H1 (cell line): Measurements from ENCODE around the gene DYNLRB2. TPM values are rescaled to one million over a fixed set of nuclear protein-coding genes. Genes with fewer than 3 reads are reported as not detected.

Experiments
- CTCF ChIA-PET: fragments of 300-600 bp; sonication (Branson Sonifier 250); formaldehyde crosslinking; loops from one replicate; lab custom pipeline; 2021; ENCODE audit not compliant: partially characterized antibody; lab: Charles Lee
- POLR2A ChIA-PET: fragments of 300-600 bp; sonication (Branson Sonifier 250); formaldehyde crosslinking; loops from one replicate; lab custom pipeline; 2021; ENCODE audit warnings: inconsistent platforms; ENCODE audit not compliant: partially characterized antibody; lab: Charles Lee
- DNase-seq, 2 experiments: peaks; one replicate each; pipeline versions ENCODE4 v3.0.0 to v3.0.0-alpha.2; 2010 to 2022; ENCODE audit warnings: low spot score in 2 of 2, low read depth in 1 of 2, mixed read lengths in 1 of 2
- FAIRE-seq: peaks from 2 replicates; lab custom pipeline; 2011; peaks lifted over from hg19 to GRCh38; lab: Jason Lieb, UNC
- H2AFZ ChIP-seq: 2 replicates; pipeline ENCODE4 v1.8.1; 2012; ENCODE audit warnings: low read length, inconsistent platforms
- H2AK5ac ChIP-seq: 2 replicates; pipeline ENCODE4 v1.6.1; 2013; ENCODE audit warnings: low read depth, low read length
- H2BK120ac ChIP-seq: replicated peaks from 2 replicates; pipeline ENCODE3; 2013; ENCODE audit warnings: low read depth, low read length, inconsistent platforms
- H2BK12ac ChIP-seq: 2 replicates; pipeline ENCODE4 v1.6.1; 2013; ENCODE audit warnings: low read depth, low read length
- H2BK15ac ChIP-seq: 2 replicates; pipeline ENCODE4 v1.6.1; 2013; ENCODE audit warnings: low read length
- H2BK20ac ChIP-seq: 2 replicates; pipeline ENCODE4 v1.6.1; 2013; ENCODE audit warnings: low read length
- H2BK5ac ChIP-seq: 2 replicates; pipeline ENCODE4 v1.6.1; 2013; ENCODE audit warnings: low read depth, low read length
- H3K14ac ChIP-seq: 2 replicates; pipeline ENCODE4 v1.6.1; 2013; ENCODE audit warnings: inconsistent platforms; ENCODE audit not compliant: insufficient read length
- H3K18ac ChIP-seq: 2 replicates; pipeline ENCODE4 v1.6.1; 2013; ENCODE audit warnings: low read length; ENCODE audit errors: extremely low read depth
- H3K23ac ChIP-seq: 2 replicates; pipeline ENCODE4 v1.6.1; 2013; ENCODE audit warnings: inconsistent platforms; ENCODE audit not compliant: insufficient read length
- H3K23me2 ChIP-seq: 2 replicates; pipeline ENCODE4 v1.6.1; 2013; ENCODE audit warnings: low read depth, low read length
- H3K27ac ChIP-seq: 2 replicates; pipeline ENCODE4 v1.6.1; 2011; ENCODE audit warnings: low read depth, low read length, inconsistent platforms
- H3K27me3 ChIP-seq, 4 experiments: replicated peaks in 1 of 4; 1 replicate in 1 of 4; 2 replicates in 3 of 4; pipeline versions ENCODE4 v1.6.1 to v1.8.1; 2011 to 2013; ENCODE audit warnings: low read length in 3 of 4, mild to moderate bottlenecking in 3 of 4, inconsistent platforms in 2 of 4, mixed read lengths in 2 of 4, moderate library complexity in 1 of 4; ENCODE audit not compliant: control insufficient read depth in 3 of 4, insufficient read depth in 3 of 4; ENCODE audit errors: extremely low read depth in 1 of 4
- H3K36me3 ChIP-seq, 4 experiments: 2 replicates each; pipeline versions ENCODE4 v1.6.1 to v1.8.1; 2011 to 2013; ENCODE audit warnings: mild to moderate bottlenecking in 4 of 4, low read length in 3 of 4, moderate library complexity in 2 of 4, control low read depth in 1 of 4, inconsistent platforms in 1 of 4; ENCODE audit not compliant: insufficient read depth in 4 of 4, control insufficient read depth in 2 of 4
- H3K4ac ChIP-seq: replicated peaks from 2 replicates; pipeline ENCODE3; 2013; ENCODE audit warnings: low read length, low read depth, mixed read lengths, inconsistent platforms; ENCODE audit not compliant: insufficient read length
- H3K4me1 ChIP-seq, 4 experiments: replicated peaks in 1 of 4; 1 replicate in 1 of 4; 2 replicates in 3 of 4; pipeline versions ENCODE4 v1.6.1 to v1.8.1; 2011 to 2013; ENCODE audit warnings: low read length in 3 of 4, inconsistent platforms in 2 of 4, mixed read lengths in 1 of 4; ENCODE audit not compliant: insufficient read depth in 4 of 4, control insufficient read depth in 3 of 4
- H3K4me2 ChIP-seq, 2 experiments: 2 replicates each; pipeline versions ENCODE4 v1.6.1 to v1.8.1; 2011 to 2013; ENCODE audit warnings: low read depth in 2 of 2, low read length in 2 of 2, control low read depth in 1 of 2, inconsistent platforms in 1 of 2, mild to moderate bottlenecking in 1 of 2; ENCODE audit not compliant: insufficient read depth in 1 of 2
- H3K4me3 ChIP-seq, 4 experiments: fragments of 200-600, 300-600 bp in 1 of 4; sonication (generic), shearing (Covaris generic), sonication (Bioruptor Twin) in 1 of 4; 2 replicates each; pipeline versions ENCODE4 v1.5.1 to v1.8.1; 2011 to 2016; ENCODE audit warnings: low read length in 4 of 4, low read depth in 3 of 4, control low read depth in 2 of 4, inconsistent platforms in 2 of 4, mild to moderate bottlenecking in 2 of 4, mixed read lengths in 1 of 4, moderate library complexity in 1 of 4; ENCODE audit not compliant: insufficient read depth in 2 of 4; ENCODE audit errors: extremely low read depth in 1 of 4
- H3K56ac ChIP-seq: replicated peaks from 2 replicates; pipeline ENCODE3; 2013; ENCODE audit warnings: low read depth, mild to moderate bottlenecking, mixed read lengths, low read length, inconsistent platforms; ENCODE audit not compliant: insufficient read length
- H3K79me1 ChIP-seq: 2 replicates; pipeline ENCODE4 v1.6.1; 2013; ENCODE audit warnings: low read depth, low read length, control low read depth
- H3K79me2 ChIP-seq, 2 experiments: 2 replicates each; pipeline versions ENCODE4 v1.6.1 to v1.8.1; 2012 to 2013; ENCODE audit warnings: low read length in 2 of 2, mild to moderate bottlenecking in 2 of 2, inconsistent platforms in 1 of 2; ENCODE audit not compliant: insufficient read depth in 2 of 2, control insufficient read depth in 1 of 2
- H3K9ac ChIP-seq, 4 experiments: replicated peaks in 1 of 4; 1 replicate in 1 of 4; 2 replicates in 3 of 4; pipeline versions ENCODE4 v1.6.1 to v1.8.1; 2011 to 2013; ENCODE audit warnings: low read depth in 3 of 4, low read length in 3 of 4, control low read depth in 2 of 4, mild to moderate bottlenecking in 2 of 4, moderate library complexity in 2 of 4, inconsistent platforms in 1 of 4; ENCODE audit errors: extremely low read depth in 1 of 4
- H3K9me3 ChIP-seq, 2 experiments: 2 replicates each; pipeline versions ENCODE4 v1.6.1 to v1.8.1; 2012 to 2013; ENCODE audit warnings: mild to moderate bottlenecking in 2 of 2, moderate library complexity in 2 of 2, control low read depth in 1 of 2, inconsistent platforms in 1 of 2, low read depth in 1 of 2, low read length in 1 of 2, mixed read lengths in 1 of 2; ENCODE audit not compliant: insufficient read depth in 2 of 2
- H4K20me1 ChIP-seq, 2 experiments: replicated peaks in 1 of 2; 2 replicates each; pipeline versions ENCODE3 to v1.8.1; 2011 to 2013; ENCODE audit warnings: inconsistent platforms in 2 of 2, low read length in 2 of 2, mild to moderate bottlenecking in 1 of 2; ENCODE audit not compliant: insufficient read depth in 2 of 2, control insufficient read depth in 1 of 2
- H4K5ac ChIP-seq: 2 replicates; pipeline ENCODE4 v1.6.1; 2013; ENCODE audit warnings: low read length, low read depth, mixed read lengths, inconsistent platforms; ENCODE audit not compliant: insufficient read length
- H4K8ac ChIP-seq: 2 replicates; pipeline ENCODE4 v1.8.0; 2013; ENCODE audit warnings: mild to moderate bottlenecking, moderate library complexity, low read length, inconsistent platforms; ENCODE audit not compliant: insufficient read depth; ENCODE audit errors: extremely low read depth
- H4K91ac ChIP-seq: replicated peaks from 2 replicates; pipeline ENCODE3; 2013; ENCODE audit warnings: low read length, mixed read lengths, inconsistent platforms; ENCODE audit not compliant: insufficient read length
- CBX5 ChIP-seq: fragments of 300-800, 300-1000 bp; sonication (generic); IDR thresholded peaks from 2 replicates; pipeline ENCODE4 v1.7.1; 2016; ENCODE audit warnings: antibody characterized with exemption, low read length, low read depth
- CHD1 ChIP-seq: IDR thresholded peaks from 2 replicates; pipeline ENCODE4 v1.6.1; 2012; ENCODE audit warnings: low read depth, low read length, improper control_type of control experiment
- EGR1 ChIP-seq: IDR thresholded peaks from 2 replicates; pipeline ENCODE4 v1.6.1; 2011; ENCODE audit warnings: low read depth, low read length, borderline replicate concordance
- EP300 ChIP-seq, 2 experiments: IDR thresholded peaks; 1 replicate in 1 of 2; 2 replicates in 1 of 2; pipeline ENCODE4 v1.6.1; 2011 to 2012; ENCODE audit warnings: low read depth in 2 of 2, low read length in 2 of 2, mild to moderate bottlenecking in 2 of 2, borderline replicate concordance in 1 of 2, inconsistent platforms in 1 of 2, moderate library complexity in 1 of 2
- GABPA ChIP-seq: IDR thresholded peaks from 2 replicates; pipeline ENCODE4 v1.6.1; 2011; ENCODE audit warnings: mild to moderate bottlenecking, low read length, moderate library complexity, borderline replicate concordance; ENCODE audit not compliant: insufficient read depth
- NANOG ChIP-seq: IDR thresholded peaks from 2 replicates; pipeline ENCODE4 v1.6.1; 2011; ENCODE audit warnings: low read length, low read depth, mild to moderate bottlenecking, inconsistent platforms; ENCODE audit not compliant: insufficient read depth, poor library complexity, severe bottlenecking
- NRF1 ChIP-seq: IDR thresholded peaks from 2 replicates; pipeline ENCODE4 v1.6.1; 2011; ENCODE audit warnings: mild to moderate bottlenecking, low read depth, low read length, improper control_type of control experiment
- POLR2AphosphoS5 ChIP-seq: IDR thresholded peaks from 2 replicates; pipeline ENCODE4 v1.6.1; 2011; ENCODE audit warnings: low read depth, low read length
- POU5F1 ChIP-seq: IDR thresholded peaks from 2 replicates; pipeline ENCODE4 v1.6.1; 2011; ENCODE audit warnings: low read depth, mild to moderate bottlenecking, low read length, moderate library complexity
- TCF12 ChIP-seq: IDR thresholded peaks from 2 replicates; pipeline ENCODE4 v1.6.1; 2011; ENCODE audit warnings: low read depth, mild to moderate bottlenecking, low read length
- YY1 ChIP-seq: IDR thresholded peaks from 2 replicates; pipeline ENCODE4 v1.6.1; 2011; ENCODE audit warnings: low read depth, mild to moderate bottlenecking, low read length
- ZNF274 ChIP-seq: IDR thresholded peaks from 2 replicates; pipeline ENCODE4 v1.7.0; 2012; ENCODE audit warnings: low read length, borderline replicate concordance; ENCODE audit errors: extremely low read depth
- WGBS, 2 experiments: shearing (Covaris generic) in 1 of 2; methylation state at CpG; one replicate each; pipeline versions ENCODE4 v1.1.6 to v1.1.7; 2013 to 2015; ENCODE audit warnings: low lambda C conversion rate in 2 of 2, mixed read lengths in 2 of 2, inconsistent platforms in 1 of 2, low coverage in 1 of 2, missing lambda C conversion rate in 1 of 2; ENCODE audit not compliant: insufficient replicate concordance in 2 of 2, insufficient coverage in 1 of 2, insufficient read length in 1 of 2; ENCODE audit errors: extremely low coverage in 1 of 2, missing lambda C conversion rate in 1 of 2; 5-methylcytosine and 5-hydroxymethylcytosine counted together
- polyA plus RNA-seq, 7 experiments: library from polyadenylated mRNA; depleted of rRNA in 3 of 7; stranded (reverse) in 5 of 7; unstranded in 2 of 7; fragments of >200 nt in 5 of 7; fragments of 200-250 nt in 2 of 7; gene quantifications; 1 replicate in 5 of 7; 2 replicates in 1 of 7; 4 replicates in 1 of 7; pipeline versions ENCODE4 v1.2.1 to v1.2.3, GENCODE V29; 2011 to 2013; ENCODE audit warnings: missing spikeins in 2 of 7, mixed read lengths in 2 of 7
- total RNA-seq: library from RNA; stranded (reverse); fragmentation: NEBNext Ultra II Directional; extraction: Animal tissue kit (Norgen Biotek cat#: 25700); gene quantifications from 2 replicates; pipeline ENCODE4 v1.2.1, GENCODE V29; 2021

The DYNLRB2 gene
- total and polyA plus RNA-seq, 2 of the 8 experiments (the other 6 are each of a cell fraction or from before 2014, with no cell fraction given), result not detected

- no peaks in the 10 kb centered on the region for H3K79me1 ChIP-seq
- H3K14ac ChIP-seq, result no peak overlapping the region
- no peak overlapping the region for H3K4me3 ChIP-seq
- no peak overlapping the region for H2BK120ac ChIP-seq
- WGBS, 2 experiments, result 77% methylated on average over 4 of the region's 4 CpGs; no CpG with 5 or more reads in 1 of the 2 experiments
- H3K27me3 ChIP-seq, result no peaks in the 10 kb centered on the region
- H3K23me2 ChIP-seq, result no peaks in the 10 kb centered on the region
- DNase-seq (no peak), FAIRE-seq (no peak)
- no peaks in the 10 kb centered on the region for H3K79me2 ChIP-seq
- no peak overlapping the region for H2BK12ac ChIP-seq
- no peak for TF ChIP-seq CHD1
- TF ChIP-seq POU5F1, result no peak
- no peak for TF ChIP-seq ZNF274
- TF ChIP-seq CBX5, result no peak
- no peak for TF ChIP-seq EP300 (IDR thresholded peaks at IDR 0.05; ENCODE audit: borderline replicate concordance in 1 of 2, low read depth in 2 of 2, low read length in 2 of 2)
- TF ChIP-seq NANOG, result no peak
- no peak for TF ChIP-seq YY1
- no peak for TF ChIP-seq GABPA
- no peak for TF ChIP-seq NRF1
- no peak for TF ChIP-seq EGR1
- no peak for TF ChIP-seq TCF12
- TF ChIP-seq POLR2AphosphoS5, result no peak
- POLR2A ChIA-PET, result no interaction called here
- H3K4me1 ChIP-seq, result no peaks in the 10 kb centered on the region
- peaks cover 19 to 43% of the 10 kb centered on the region in 2 experiments; a peak in 3 of 4 replicates for H3K9me3 ChIP-seq
- H3K27ac ChIP-seq, result no peak overlapping the region
- no peak overlapping the region for H2BK15ac ChIP-seq
- H3K18ac ChIP-seq, result no peak overlapping the region
- no peaks in the 10 kb centered on the region for H3K36me3 ChIP-seq
- H3K4me2 ChIP-seq, result no peak overlapping the region
- H2BK5ac ChIP-seq, result no peak overlapping the region
- H4K91ac ChIP-seq, result no peak overlapping the region
- H4K8ac ChIP-seq, result no peak overlapping the region
- H4K5ac ChIP-seq, result no peak overlapping the region
- no peak overlapping the region for H2AFZ ChIP-seq
- H3K9ac ChIP-seq, result no peak overlapping the region
- CTCF ChIA-PET, result no interaction called here
- H4K20me1 ChIP-seq, result no peaks in the 10 kb centered on the region
- no peak overlapping the region for H2AK5ac ChIP-seq
- H2BK20ac ChIP-seq, result no peak overlapping the region
- H3K4ac ChIP-seq, result no peak overlapping the region
- no peak overlapping the region for H3K23ac ChIP-seq
- no peak overlapping the region for H3K56ac ChIP-seq
Observed at GRCh38 chr16:80585764-80586163, 45.0 kb downstream of the DYNLRB2 start.
